CD14-positive monocyte (primary cell): ENCODE data around the gene UNC5A. TPM values are rescaled to one million over a fixed set of nuclear protein-coding genes. Genes with fewer than 3 reads are reported as not detected.
A peak's percentile ranks its signal among the peaks of the same experiment; 100 is the strongest.

Source experiments
- DNase-seq, 3 donors: peaks; one replicate each; pipeline ENCODE4 v3.0.0-alpha.2; 2011 to 2022
- H2AFZ ChIP-seq: 2 replicates; pipeline ENCODE4 v1.6.0; 2012; ENCODE audit warnings: mild to moderate bottlenecking, low read depth, low read length, inconsistent platforms; ENCODE audit not compliant: insufficient read depth, poor library complexity, severe bottlenecking
- H3K27ac ChIP-seq, 2 donors: 1 replicate in 1 of 2; 2 replicates in 1 of 2; pipeline ENCODE4 v1.5.1; 2012 to 2013; ENCODE audit warnings: low read length in 2 of 2, control low read depth in 1 of 2, inconsistent platforms in 1 of 2, low read depth in 1 of 2, mild to moderate bottlenecking in 1 of 2
- H3K27me3 ChIP-seq, 2 donors: one replicate each; pipeline versions ENCODE4 v1.6.0 to v1.6.1; 2011 to 2013; ENCODE audit warnings: low read length in 2 of 2; ENCODE audit not compliant: control insufficient read depth in 2 of 2, insufficient read depth in 2 of 2
- H3K36me3 ChIP-seq, 2 donors: replicated peaks in 1 of 2; 1 replicate in 1 of 2; 2 replicates in 1 of 2; pipeline versions ENCODE4 v1.5.1 to v1.6.1; 2012 to 2013; ENCODE audit warnings: low read length in 2 of 2, control low read depth in 1 of 2, inconsistent platforms in 1 of 2, mild to moderate bottlenecking in 1 of 2; ENCODE audit not compliant: insufficient read depth in 2 of 2, control insufficient read depth in 1 of 2
- H3K4me1 ChIP-seq, 2 donors: 1 replicate in 1 of 2; 2 replicates in 1 of 2; pipeline versions ENCODE4 v1.5.1 to v1.6.1; 2012 to 2013; ENCODE audit warnings: low read length in 2 of 2, control low read depth in 1 of 2, inconsistent platforms in 1 of 2, mild to moderate bottlenecking in 1 of 2, moderate library complexity in 1 of 2; ENCODE audit not compliant: insufficient read depth in 2 of 2, control insufficient read depth in 1 of 2
- H3K4me2 ChIP-seq: replicated peaks from 2 replicates; pipeline ENCODE3; 2012; ENCODE audit warnings: low read length, moderate library complexity, mild to moderate bottlenecking; ENCODE audit not compliant: poor library complexity, severe bottlenecking; ENCODE audit errors: extremely low read depth
- H3K4me3 ChIP-seq, 3 experiments: fragments of 200-600 bp in 1 of 3; sonication (generic) in 1 of 3; replicated peaks in 1 of 3; 1 replicate in 2 of 3; 2 replicates in 1 of 3; pipeline ENCODE4 v1.5.1; 2011 to 2013; ENCODE audit warnings: low read length in 3 of 3, mild to moderate bottlenecking in 3 of 3, control low read depth in 2 of 3, low read depth in 2 of 3, inconsistent platforms in 1 of 3, moderate library complexity in 1 of 3
- H3K79me2 ChIP-seq: 2 replicates; pipeline ENCODE4 v1.6.0; 2012; ENCODE audit warnings: mild to moderate bottlenecking, control low read depth, inconsistent platforms, low read length, moderate library complexity; ENCODE audit not compliant: insufficient read depth
- H3K9ac ChIP-seq: 2 replicates; pipeline ENCODE4 v1.6.0; 2017; ENCODE audit warnings: low read length, mild to moderate bottlenecking; ENCODE audit not compliant: insufficient read depth, poor library complexity, severe bottlenecking
- H3K9me3 ChIP-seq, 2 donors: replicated peaks in 1 of 2; 1 replicate in 1 of 2; 2 replicates in 1 of 2; pipeline versions ENCODE4 v1.5.1 to v1.6.1; 2012 to 2013; ENCODE audit warnings: low read length in 2 of 2, control low read depth in 1 of 2; ENCODE audit not compliant: control insufficient read depth in 1 of 2, insufficient read depth in 1 of 2
- H4K20me1 ChIP-seq: 2 replicates; pipeline ENCODE4 v1.6.0; 2012; ENCODE audit warnings: mild to moderate bottlenecking, low read length, control low read depth, moderate library complexity; ENCODE audit not compliant: insufficient read depth
- H3K27ac Mint-ChIP-seq, 7 donors: one replicate each; pipeline ENCODE4 v1.8.0; 2020; ENCODE audit warnings: mild to moderate bottlenecking in 7 of 7, mixed read lengths in 7 of 7, moderate library complexity in 6 of 7, inconsistent platforms in 2 of 7
- H3K27me3 Mint-ChIP-seq, 3 donors: one replicate each; pipeline ENCODE4 v1.8.0; 2021 to 2022; ENCODE audit warnings: low read depth in 3 of 3, mild to moderate bottlenecking in 3 of 3, mixed read lengths in 3 of 3, moderate library complexity in 3 of 3, inconsistent platforms in 1 of 3
- H3K36me3 Mint-ChIP-seq, 2 donors: one replicate each; pipeline ENCODE4 v1.8.0; 2020; ENCODE audit warnings: mixed read lengths in 2 of 2, inconsistent platforms in 1 of 2, mild to moderate bottlenecking in 1 of 2
- H3K4me1 Mint-ChIP-seq: one replicate; pipeline ENCODE4 v1.8.0; 2020; ENCODE audit warnings: mild to moderate bottlenecking, mixed read lengths
- H3K4me3 Mint-ChIP-seq, 2 donors: one replicate each; pipeline ENCODE4 v1.8.0; 2020; ENCODE audit warnings: mild to moderate bottlenecking in 2 of 2, mixed read lengths in 2 of 2, moderate library complexity in 1 of 2
- H3K9me3 Mint-ChIP-seq, 7 donors: one replicate each; pipeline ENCODE4 v1.8.0; 2020 to 2022; ENCODE audit warnings: mixed read lengths in 7 of 7, mild to moderate bottlenecking in 6 of 7, moderate library complexity in 6 of 7, inconsistent platforms in 2 of 7
- WGBS: methylation state at CpG from one replicate; pipeline ENCODE4 v1.1.5; 2013; ENCODE audit warnings: missing lambda C conversion rate; ENCODE audit not compliant: insufficient coverage; 5-methylcytosine and 5-hydroxymethylcytosine counted together
- intact Hi-C, 2 donors: fragments of 100-400 bp; cut with micrococcal nuclease; formaldehyde crosslinking; loops; one replicate each; pipeline versions ENCODE4 v1.15.0 to v1.15.1; 2023
- polyA plus RNA-seq, 3 donors: library from polyadenylated mRNA; depleted of rRNA in 1 of 3; unstranded in 2 of 3; stranded (reverse) in 1 of 3; fragments of 300-500 nt in 2 of 3; fragments of >200 nt in 1 of 3; fragmentation: Illumina TruSeq in 2 of 3; gene quantifications; 1 replicate in 2 of 3; 2 replicates in 1 of 3; pipeline ENCODE4 v1.2.3, GENCODE V29; 2012 to 2021
- TF ChIP-seq, protein P1 (sequence below): fragments of 200-600 bp; IDR thresholded peaks from one replicate; pipeline ENCODE4 v1.8.0; 2022; ENCODE audit warnings: antibody characterized with exemption, mild to moderate bottlenecking

The UNC5A gene
- polyA plus RNA-seq, 3 donors, result 0.03 to 0.07 TPM; not detected in 1

DNA sequence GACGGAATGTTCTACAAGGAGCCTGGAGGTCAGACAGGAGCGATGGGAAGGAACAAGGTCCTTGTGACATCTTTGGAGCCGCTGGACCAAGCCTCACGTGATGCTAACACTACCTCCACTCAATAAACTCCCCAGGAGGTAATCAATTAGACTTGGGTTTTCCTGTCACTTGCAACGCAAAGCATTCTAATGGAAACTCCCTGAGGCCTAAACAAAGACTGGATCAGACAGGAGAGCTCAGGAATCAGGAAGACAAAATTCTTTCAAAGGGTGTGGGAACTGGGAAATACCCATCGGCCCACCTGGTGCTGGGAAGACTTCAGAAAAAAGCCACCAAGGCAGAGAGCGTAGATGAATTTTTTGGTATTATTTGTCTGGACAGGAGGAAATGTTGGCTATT is 22.3 kb upstream of the UNC5A start:
- no peaks in the 10 kb centered on the region for H3K36me3 ChIP-seq
- no peak overlapping the region for H3K4me2 ChIP-seq
- no peak overlapping the region for H3K27ac ChIP-seq
- Mint-ChIP-seq H3K9me3 (no peaks in the 10 kb centered on the region), H3K36me3 (no peaks in the 10 kb centered on the region), H3K27ac (no peak overlapping the region), H3K27me3 (peaks cover 25 to 60% (median 29%) of the 10 kb centered on the region in 3 donors), H3K4me1 (no peaks in the 10 kb centered on the region), H3K4me3 (no peak overlapping the region)
- no peaks in the 10 kb centered on the region for H3K9me3 ChIP-seq
- no peaks in the 10 kb centered on the region for H3K4me1 ChIP-seq
- DNase-seq, result no peak
- H3K79me2 ChIP-seq, result no peaks in the 10 kb centered on the region
- intact Hi-C loops, result no loop called here
- WGBS, result 88% methylated on average over 1 of the region's 7 CpGs
- H3K9ac ChIP-seq, result no peak overlapping the region
- no peaks in the 10 kb centered on the region for H4K20me1 ChIP-seq
- no peak overlapping the region for H2AFZ ChIP-seq
- H3K27me3 ChIP-seq, result peaks cover 0 to 25% of the 10 kb centered on the region in 2 donors
- TF ChIP-seq, protein P1, sequence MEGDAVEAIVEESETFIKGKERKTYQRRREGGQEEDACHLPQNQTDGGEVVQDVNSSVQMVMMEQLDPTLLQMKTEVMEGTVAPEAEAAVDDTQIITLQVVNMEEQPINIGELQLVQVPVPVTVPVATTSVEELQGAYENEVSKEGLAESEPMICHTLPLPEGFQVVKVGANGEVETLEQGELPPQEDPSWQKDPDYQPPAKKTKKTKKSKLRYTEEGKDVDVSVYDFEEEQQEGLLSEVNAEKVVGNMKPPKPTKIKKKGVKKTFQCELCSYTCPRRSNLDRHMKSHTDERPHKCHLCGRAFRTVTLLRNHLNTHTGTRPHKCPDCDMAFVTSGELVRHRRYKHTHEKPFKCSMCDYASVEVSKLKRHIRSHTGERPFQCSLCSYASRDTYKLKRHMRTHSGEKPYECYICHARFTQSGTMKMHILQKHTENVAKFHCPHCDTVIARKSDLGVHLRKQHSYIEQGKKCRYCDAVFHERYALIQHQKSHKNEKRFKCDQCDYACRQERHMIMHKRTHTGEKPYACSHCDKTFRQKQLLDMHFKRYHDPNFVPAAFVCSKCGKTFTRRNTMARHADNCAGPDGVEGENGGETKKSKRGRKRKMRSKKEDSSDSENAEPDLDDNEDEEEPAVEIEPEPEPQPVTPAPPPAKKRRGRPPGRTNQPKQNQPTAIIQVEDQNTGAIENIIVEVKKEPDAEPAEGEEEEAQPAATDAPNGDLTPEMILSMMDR, result no peak
- no peak overlapping the region for H3K4me3 ChIP-seq

DNA sequence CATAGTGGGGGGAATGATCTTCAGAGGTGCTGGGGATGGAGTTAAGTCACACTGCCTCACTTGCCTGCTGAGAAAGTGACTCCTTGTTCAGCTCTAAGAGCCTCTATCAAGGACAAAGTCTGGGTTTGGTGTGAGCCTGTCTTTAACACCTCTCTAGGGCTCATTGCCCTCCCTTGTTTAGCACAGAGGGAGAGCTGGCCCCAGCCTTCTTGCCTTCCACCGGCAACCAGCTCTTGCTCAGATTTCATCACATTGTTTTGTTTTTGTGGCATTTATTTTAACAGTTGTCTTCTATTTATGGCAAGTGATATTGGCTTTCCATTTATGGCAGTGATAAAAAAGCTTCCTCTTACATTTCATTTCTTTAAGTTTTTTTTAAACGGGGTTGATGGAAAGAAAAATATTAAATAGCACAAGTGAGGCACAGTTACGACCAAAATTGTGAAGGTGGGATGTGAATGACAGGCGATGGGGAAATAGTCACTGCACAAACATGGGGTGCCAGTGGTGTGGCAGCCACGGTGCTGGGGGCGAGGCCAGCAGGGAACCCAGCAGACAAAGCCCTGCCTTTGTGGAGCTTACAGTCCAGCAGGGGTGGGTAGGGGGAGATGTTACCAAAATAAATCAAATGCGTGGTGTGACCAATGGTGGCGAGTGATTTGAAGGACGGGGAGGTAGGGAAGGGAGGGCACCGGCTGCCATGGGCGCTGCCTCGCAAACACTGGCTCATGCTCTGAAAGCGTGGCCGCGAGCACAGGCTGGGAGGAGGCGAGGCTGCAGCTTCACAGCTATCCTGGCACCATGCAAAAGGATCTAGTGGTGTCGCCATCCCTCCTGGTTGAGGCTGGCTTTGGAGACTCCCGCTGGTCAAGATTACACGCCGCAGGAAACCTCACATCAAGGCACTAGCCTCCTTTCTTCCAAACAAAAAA is 21.2 kb upstream of the UNC5A start:
- Histone ChIP-seq H3K36me3 (no peaks in the 10 kb centered on the region), H3K4me2 (no peak overlapping the region), H3K4me3 (no peak overlapping the region), H3K9me3 (no peaks in the 10 kb centered on the region), H3K27me3 (peaks cover 0 to 25% of the 10 kb centered on the region in 2 donors), H3K4me1 (no peaks in the 10 kb centered on the region), H3K27ac (no peak overlapping the region), H4K20me1 (no peaks in the 10 kb centered on the region), H3K9ac (no peak overlapping the region), H3K79me2 (no peaks in the 10 kb centered on the region), H2AFZ (no peak overlapping the region)
- H3K4me3 Mint-ChIP-seq, result peak overlapping the region in 1 of 2 donors; percentile 39
- H3K27me3 Mint-ChIP-seq, result peaks cover 28 to 64% (median 31%) of the 10 kb centered on the region in 3 donors
- WGBS, result 42% methylated on average over 15 of the region's 20 CpGs
- H3K4me1 Mint-ChIP-seq, result no peaks in the 10 kb centered on the region
- DNase-seq, result no peak
- intact Hi-C loops, result no loop called here
- H3K36me3 Mint-ChIP-seq, result no peaks in the 10 kb centered on the region
- TF ChIP-seq, protein P1, result no peak
- H3K27ac Mint-ChIP-seq, result no peak overlapping the region
- no peaks in the 10 kb centered on the region for H3K9me3 Mint-ChIP-seq
